NCI-H774 (cell line): ENCODE data around the gene LMF2.
"Not testable (repeated sequence)": the region's sequence is repeated elsewhere in the genome, so short reads cannot be mapped to it uniquely, and the experiment has no call there.

Source experiments
- DNase-seq: peaks from one replicate; lab custom pipeline; 2025; lab: John Stamatoyannopoulos, UW

The LMF2 gene

DNA sequence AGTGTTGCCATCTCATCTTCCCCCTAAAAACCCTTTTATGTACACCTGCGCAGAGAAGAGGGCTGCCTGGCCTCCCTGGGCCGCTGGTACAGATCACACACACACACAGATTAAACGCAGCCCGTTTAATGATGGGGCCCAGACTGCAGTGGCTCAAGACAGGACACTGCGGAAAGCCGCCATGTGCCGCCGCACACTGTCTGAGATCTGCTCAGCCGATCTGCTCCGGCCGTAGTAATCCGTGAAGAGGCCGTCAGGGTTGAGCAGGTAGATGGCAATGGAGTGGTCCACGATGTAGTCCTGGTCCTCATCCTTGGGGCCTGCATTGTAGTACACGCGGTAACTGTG lies 15.9 kb upstream of the LMF2 start:
- DNase-seq = no peak

DNA sequence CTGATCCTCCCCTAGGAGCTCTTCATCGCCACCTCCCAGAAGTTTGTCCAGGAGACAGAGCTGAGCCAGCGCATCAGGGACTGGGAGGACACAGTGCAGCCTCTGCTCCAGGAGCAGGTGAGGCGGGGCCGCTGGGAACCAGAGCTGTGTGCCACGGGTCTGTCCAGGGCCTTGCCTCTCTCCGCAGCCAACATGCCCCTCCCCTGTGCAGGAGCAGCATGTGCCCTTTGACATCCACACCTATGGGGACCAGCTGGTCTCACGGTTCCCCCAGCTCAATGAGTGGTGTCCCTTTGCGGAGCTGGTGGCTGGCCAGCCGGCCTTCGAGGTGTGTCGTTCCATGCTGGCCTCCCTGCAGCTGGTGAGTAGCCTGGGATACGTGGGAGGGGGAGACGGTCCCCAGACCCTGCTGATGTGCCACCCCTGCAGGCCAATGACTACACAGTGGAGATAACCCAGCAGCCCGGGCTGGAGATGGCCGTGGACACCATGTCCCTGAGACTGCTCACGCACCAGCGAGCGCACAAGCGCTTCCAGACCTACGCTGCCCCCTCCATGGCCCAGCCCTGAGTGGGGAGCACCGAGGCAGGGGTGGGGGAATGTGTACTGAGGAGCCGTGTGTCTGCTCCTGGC lies 15.4 kb upstream of the LMF2 start:
- no peak for DNase-seq

DNA sequence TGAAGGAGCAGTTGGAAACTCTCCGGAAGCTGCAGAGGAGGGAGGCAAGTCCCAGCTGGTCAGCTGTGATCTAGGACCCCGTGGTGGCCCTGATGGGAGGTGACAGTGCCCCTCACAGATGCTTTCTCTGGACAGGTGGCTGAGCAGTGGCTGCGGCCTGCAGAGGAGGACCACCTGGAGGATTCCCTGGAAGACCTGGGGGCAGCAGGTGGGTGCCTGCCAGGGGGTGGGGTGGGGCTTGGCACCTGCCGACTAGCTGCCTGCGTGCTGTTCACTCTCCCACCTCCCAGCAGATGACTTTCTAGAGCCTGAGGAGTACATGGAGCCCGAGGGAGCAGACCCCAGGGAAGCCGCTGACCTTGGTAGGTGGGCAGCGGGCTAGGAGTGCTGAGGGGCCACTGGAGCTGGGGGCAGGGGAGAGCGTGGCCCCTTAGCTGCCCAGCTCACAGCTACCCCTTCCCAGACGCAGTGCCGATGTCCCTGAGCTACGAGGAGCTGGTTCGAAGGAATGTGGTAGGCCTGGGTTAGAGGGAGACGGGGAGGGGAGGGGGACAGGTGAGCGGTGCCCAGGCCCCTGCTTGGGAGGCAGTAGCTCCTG lies 14.8 kb upstream of the LMF2 start:
- DNase-seq = no peak

DNA sequence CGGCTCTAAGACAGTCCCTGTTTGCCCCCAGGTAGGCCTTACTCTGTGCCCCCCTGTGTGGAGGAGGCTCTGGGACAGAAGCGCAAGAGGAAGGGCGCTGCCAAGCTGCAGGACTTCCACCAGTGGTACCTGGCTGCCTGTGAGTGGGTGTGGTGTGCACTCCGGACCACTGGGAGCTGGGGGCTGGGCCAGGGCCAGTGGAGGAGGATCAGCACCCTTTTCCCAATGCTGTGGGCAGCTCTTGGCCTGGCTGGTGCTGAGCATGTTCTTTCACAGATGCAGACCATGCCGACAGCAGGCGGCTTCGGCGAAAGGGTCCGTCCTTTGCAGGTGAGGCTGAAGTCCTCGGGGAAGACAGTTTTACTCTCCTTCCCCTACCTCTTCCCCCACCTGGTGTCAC lies 14.2 kb upstream of the LMF2 start:
- no peak for DNase-seq

DNA sequence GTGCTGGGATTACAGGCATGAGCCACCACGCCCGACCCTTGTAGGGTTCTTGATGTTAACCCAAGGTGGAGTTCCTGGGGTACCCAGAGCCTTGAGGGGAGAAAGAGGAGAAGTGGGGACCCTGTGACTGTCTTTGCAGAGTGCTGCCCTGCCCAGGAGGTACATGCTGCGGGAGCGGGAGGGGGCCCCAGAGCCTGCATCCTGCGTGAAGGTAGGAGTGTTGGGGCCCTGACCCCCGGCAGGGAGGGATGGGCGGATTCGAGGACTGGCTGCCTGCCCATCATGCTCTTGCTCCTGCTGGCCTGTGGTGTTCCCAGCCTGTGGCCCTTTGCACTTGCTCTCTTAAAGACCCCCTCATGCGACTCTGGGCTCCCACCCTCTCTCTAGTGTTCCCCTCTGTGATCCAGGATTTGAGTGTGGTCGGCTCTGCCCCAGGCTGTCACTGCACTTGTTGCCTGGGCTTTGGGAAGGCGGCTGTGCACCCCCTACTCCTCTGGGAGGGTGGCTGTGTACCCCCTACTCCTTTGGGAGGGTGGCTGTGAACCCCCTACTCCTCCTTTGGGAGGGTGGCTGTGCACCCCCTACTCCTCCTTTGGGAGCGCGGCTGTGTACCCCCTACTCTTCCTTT lies 13.4 kb upstream of the LMF2 start:
- DNase-seq = no peak

DNA sequence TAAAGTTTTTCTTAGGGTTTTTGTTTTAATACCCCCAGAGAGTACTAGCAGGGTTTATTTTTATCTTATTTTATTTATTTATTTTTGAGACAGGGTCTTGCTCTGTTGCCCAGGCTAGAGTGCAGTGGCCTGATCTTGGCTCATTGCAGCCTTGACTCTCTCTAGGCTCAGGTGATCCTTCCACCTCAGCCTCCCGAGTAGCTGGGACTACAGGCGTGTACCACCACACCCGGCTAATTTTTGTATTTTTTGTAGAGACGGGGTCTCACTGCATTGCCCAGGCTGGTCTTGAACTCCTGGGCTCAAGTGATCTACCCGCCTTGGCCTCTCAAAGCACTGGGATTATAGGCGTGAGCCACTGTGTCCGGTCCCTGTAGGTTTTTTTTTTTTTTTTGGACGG lies 12.7 kb upstream of the LMF2 start:
- DNase-seq = not testable (repeated sequence)

DNA sequence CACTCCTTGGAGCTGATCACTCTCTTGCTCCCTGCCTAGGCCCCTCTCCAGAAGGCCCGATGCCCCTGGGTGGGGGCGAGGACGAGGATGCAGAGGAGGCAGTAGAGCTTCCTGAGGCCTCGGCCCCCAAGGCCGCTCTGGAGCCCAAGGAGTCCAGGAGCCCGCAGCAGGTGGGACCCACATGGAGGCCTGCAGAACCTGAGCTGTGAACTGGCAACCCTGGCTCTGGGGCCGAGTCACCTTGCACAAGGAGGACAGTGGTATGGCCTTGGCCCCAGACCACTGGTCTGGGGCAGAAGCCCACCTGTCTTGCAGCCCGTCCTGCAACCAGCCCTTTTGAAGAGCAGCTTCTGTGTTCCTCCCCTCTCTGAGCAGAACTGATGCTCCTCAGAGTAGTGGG lies 11.6 kb upstream of the LMF2 start:
- DNase-seq = no peak

DNA sequence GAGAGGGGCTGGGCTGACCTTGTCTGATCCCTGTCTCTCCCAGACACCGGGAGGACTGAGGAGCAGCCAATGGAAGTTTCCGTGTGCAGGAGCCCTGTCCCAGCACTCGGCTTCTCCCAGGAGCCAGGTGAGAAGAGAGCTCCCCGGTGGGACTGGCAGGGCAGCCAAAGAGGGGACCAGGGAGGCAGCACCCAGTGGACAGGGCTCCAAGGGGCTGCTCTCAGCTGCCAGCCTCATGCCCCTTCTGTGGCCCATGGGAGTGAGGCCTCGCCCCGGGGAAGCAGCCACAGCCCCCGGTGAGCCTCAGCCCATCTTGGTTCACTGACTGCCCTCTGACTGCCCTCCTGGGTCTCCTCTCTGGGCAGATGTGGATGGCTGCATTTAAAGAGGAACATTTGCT lies 11.1 kb upstream of the LMF2 start:
- no peak for DNase-seq

DNA sequence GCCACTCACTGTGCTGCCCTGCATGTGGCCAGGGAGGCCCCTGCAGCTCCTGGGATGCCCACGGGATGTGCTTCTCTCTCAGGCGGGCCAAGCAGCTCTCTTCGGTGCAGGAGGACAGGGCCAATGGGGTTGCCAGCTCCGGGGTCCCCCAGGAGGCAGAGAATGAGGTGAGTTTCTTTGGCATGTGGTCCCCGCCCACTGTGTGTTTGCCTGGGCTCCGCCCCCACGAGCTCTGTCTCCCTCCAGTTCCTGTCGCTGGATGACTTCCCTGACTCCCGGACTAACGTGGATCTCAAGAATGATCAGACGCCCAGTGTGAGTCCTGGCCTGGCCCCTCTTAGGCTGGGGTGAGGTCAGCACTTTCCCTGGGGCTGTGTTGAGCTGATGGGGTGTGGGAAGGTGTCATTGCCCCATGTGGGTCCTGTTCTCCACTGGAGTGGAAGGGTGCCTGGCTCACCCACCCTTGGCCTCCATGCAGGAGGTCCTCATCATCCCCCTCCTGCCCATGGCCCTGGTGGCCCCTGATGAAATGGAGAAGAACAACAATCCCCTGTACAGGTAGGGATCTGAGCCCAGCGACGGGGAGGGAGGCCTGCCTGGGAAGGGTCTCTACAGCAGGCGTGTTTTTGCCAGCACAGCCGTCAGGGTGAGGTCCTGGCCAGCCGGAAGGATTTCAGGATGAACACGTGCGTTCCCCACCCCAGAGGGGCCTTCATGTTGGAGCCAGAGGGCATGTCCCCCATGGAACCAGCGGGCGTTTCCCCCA lies 10.2 kb upstream of the LMF2 start:
- DNase-seq = no peak

DNA sequence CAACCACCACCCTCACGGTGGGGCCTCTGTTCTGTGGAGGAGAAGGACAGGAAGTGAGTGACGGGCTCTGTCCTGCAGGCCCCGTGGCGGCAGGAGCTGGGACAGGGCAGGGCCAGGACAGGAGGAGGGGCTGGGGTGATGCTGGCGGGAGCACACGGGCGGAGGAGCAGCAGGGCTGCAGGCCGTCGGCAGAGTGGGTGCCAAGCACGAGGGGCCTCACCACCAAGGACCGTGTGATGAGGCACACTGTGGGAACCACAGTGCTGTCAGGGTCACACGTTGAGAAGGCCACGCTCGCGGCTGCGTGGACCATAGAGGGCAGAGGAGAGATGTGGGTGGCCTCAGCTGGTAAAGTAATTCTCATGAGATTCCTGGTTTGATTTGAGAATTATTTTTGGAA lies 9.4 kb upstream of the LMF2 start:
- no peak for DNase-seq

DNA sequence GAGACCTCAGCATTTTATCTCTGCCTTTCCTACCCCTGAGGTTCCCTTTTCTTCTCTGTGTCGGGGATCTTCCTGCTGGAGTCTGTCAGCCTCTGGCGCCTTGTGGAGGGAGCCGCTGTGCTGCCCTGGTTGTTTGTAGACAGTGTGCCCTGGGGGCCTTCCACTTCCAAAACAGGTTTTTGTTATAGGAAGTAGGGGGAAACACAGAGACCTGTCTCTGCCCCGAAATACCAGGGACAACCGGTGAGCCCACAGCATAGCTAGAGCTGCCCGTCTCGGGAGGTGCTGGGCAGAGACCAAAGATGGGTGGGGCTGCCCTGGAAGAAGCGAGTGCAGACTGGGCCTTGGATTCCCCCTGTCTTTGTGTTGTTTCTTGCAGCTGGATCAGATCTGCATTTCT lies 8.6 kb upstream of the LMF2 start:
- no peak for DNase-seq

DNA sequence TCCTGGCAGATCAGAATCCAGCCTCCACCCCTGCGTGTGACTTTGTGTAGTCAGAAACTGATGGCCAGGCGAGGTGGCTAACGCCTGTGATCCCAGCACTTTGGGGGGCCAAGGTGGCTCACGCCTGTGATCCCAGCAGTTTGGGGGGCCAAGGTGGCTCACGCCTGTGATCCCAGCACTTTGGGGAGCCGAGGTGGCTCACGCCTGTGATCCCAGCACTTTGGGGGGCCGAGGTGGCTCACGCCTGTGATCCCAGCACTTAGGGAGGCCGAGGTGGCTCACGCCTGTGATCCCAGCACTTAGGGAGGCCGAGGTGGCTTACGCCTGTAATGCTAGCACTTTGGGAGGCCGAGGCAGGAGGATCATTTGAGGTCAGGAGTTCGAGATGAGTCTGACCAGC lies 5.7 kb upstream of the LMF2 start:
- no peak for DNase-seq

DNA sequence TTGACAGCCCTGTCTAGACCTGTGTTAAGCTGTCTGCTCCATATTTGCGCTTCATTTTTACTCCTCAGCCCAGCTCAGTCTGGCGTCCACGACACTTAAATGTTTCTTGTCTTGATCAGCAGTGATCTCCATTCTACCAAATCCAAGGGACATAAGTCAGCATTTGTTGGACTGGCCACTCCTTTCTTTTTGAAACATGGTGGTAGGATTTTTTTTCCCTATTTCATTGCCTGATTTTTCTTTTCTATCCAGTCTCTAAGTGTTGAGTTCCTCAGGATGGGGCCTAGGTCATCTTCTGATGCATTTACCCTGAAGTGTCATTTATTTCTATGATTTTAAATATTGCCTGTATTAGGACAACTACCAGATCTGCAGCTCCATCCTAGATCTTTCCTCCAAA lies 1.4 kb upstream of the LMF2 start:
- DNase-seq = no peak

DNA sequence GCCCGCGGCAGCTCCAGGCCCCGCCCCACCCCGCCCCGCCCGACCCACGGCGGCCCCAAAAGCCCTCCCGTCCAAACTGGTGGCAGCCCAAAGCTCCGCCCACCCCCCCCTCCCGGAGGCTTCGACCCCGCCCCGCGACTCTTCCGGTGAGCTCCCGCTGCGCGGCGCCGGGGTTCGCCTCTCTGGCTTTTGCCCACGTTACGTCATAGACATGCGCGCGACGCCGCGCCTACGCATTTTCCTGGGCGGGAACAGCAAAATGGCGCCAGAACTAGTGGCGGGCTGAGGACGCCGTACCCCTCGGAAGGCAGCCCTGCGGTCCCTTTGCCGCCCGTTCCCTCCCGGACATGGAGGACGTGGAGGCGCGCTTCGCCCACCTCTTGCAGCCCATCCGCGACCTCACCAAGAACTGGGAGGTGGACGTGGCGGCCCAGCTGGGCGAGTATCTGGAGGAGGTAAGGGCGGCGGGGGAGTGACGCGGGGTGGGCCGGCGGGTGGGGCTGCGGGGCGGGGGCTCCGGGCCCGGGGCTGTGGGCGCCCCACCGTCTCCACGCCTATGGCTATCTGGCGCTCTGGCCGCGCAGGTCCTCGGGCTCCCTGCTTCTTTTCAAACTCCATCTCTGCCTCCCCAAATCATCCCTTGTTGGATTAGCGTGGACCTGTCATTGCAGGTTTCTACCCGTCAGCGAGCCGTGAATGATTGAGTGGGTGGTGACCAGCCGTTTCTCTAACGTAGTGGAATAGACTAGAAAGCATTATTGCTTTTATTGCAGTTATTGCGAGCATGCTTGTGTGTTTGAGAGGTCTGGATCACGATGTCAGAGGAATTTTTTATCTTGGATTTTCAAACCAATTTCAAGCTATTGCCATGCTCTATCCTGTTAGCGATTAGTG lies 736 bp upstream of the LMF2 start, which contains the start of gene NCAPH2:
NCAPH2 (plus strand) TSS at position 234 of the 894 bp plus-strand sequence; CDS start at position 348, 114 bp downstream.
- peak; percentile 88 for DNase-seq

DNA sequence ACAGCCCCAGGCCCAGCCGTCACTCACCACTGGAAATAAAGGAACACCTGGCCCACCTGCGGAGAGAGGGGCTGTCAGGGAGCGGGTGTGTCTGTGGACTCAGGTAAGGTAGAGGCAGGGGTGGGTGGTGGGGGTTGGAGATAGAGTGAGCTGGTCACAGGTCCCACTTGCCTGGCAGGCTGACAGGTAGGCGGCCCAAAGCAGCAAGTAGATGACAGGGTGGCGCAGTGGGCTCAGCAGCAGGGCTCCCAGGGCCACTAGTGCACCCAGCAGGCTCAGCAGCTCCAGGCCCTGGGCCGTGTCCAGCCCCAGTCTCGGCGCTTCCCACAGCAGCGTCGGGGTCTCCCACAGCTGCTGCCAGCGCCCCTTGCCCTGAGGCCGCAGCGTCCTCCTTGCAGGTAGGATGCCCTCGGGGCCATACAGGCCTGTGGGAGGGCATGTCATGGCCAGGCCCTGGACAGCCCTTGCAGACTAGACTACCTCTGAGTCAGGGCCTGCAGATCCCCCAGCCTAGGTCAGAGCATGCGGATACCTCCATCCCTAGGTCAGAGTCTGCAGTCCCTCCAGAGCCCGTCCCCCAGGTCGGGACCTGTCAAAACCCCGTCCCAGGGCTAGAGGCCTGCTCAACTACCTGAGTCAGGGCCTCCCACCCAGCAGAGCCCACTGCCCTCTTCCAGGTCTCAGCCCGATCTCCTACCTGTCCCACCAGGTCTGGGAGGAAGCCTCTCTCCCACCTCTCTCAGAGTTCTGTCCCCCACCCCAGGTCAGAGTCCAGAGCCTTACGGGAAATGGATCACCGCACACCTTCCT lies 686 bp downstream of the LMF2 start:
- DNase-seq = no peak

DNA sequence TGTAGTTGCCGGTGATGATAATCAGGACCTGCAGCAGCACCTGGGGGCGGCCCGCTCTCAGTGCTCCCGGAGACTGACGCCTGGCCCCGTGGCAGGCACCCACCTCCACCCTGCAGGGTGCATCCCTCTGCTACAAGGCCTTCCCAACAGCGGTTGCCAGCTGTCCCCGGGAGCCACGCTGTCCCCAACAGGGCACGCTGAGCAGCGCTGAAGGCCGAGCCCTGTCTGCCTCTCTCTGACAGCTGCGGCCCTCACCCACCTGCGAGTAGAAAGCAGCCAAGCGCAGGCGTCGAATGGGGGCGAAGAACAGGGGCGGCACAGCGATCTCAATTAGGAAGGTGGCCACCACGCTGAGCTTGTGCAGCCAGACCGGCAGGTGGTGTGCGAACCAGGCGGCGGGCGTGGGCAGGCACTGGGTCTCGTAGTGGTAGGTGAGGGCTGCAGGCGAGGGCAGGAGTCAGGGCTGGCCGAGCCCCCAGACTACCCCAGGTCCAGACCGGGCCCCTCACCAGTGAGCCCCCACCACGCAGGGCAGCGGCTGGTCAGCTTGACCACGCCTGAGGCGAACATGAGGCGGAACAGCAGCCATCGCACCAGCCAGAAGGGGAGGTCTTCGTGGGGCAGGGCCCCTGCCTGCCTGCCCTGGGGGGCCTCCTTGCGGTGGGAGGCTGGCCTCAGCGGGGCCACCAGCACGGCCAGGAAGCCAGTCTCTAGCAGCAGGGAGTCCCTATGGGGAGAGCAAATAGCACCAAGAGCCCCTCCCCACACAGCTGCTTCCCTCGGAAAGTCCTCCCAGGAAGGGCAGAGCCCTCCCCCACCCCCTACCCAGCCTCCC lies 1.5 kb downstream of the LMF2 start:
- no peak for DNase-seq

DNA sequence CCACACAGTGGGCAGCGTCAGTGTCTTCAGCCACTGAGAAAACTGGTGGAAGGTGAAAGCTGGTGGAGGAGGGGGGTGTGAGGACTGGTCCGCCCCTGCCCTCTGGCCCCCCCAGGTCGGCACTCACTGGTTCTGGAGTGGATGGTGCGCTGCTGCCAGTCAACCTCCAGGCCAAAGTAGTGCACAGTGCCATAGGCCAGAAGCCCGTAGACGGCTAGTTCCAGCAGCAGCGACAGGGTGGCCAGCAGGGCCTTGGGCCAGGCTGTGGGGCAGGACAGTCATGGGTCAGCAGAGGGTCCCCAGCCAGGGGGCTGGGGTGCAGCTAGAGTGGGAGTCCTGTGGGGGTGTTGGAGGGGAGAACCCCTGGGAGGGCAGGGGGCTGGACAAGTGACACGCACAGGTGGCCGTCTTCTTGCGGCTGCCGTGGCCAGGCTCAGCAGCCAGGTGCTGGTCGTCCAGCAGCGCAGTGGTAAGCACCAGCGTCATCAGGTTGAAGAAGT lies 2.2 kb downstream of the LMF2 start:
- no peak for DNase-seq

DNA sequence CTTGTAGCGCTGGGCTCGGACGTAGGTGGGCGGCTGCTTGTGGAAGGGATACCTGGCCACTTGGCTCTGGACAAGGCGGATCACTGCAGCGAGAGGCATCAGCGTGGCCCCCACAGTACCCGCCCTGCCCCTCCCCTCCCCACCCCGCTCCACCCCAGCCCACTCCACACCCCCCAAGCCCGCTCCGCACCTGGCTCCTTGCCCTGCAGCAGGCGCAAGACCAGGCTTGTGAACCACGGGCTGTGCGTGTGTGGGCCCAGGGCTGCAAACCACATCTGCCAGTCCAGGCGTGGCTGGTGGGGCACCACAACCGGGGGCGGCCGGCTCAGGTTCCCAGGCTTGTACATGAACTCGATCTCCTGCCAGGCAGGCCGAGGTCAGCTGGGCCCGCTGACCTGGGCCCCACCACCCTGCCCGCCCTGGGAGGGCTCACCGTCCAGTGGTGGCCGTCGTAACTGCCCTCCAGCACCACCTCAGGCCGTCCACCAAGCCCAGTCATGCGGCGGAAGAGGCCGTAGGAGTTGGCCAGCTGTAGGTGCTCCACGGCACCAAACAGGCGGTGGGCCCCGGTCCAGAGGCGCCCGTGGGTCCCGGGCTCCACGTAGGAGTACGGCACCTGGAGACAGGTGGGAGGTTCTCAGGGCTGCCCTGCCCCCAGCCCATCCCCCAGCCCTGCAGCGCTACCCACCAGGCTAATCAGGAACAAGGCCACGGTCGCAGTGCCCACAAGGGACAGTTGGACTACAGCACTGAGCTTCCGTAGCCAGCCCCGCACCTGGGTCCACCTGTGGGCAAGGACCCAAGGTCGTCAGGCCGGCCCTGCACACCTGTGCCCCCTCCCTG lies 2.9 kb downstream of the LMF2 start:
- DNase-seq = no peak

DNA sequence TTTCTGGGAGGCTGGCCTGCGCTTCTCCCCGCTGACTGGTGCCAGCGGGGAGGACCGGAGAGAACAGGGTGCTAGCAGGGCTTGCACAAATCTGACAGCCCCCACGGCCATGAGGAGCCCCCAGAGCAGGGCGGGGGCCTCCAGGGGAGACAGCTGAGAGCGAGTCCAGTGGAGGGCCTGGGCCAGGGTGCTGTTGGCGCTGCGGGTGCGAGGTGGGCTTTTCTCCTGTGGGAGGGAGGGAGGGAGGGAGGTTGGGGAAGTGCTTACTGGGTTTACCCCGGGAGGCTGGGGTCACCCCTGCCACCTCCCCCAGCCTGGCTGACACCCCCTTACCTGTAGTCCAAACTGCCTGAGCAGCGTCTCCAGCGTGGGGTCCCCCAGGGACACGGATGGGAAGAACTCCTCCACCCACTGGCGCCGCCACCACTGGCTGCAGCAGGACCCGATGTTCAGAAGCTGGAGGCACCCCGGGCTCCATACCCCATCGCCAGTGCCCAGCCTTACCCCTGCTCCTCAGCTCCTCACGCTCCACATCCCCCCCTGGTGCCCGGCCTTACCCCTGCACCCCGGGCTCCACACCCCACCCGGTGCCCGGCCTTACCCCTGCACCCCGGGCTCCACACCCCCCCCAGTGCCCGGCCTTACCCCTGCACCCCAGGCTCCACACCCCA lies 3.9 kb downstream of the LMF2 start:
- no peak for DNase-seq
